Natural killer cell treated with Interleukin-12 subunit alpha and Interleukin-12 subunit beta and Interleukin-15 and Interleukin-18, amount 100 ng/mL, for 72 hours (primary cell): Measurements from ENCODE around the gene ARMC5. TPM values are rescaled to one million over a fixed set of nuclear protein-coding genes. Genes with fewer than 3 reads are reported as not detected.
"Not testable (repeated sequence)": the region's sequence is repeated elsewhere in the genome, so short reads cannot be mapped to it uniquely, and the experiment has no call there.

Experiments used
- ATAC-seq, 2 donors: fragments of 150-1000 bp; cut with Tn5 transposase in 1 of 2; sonication (Bioruptor Pico), chemical (Tn5 transposase) in 1 of 2; 2 replicates each; pipeline ENCODE4 v1.10.0; 2021
- DNase-seq: peaks from one replicate; pipeline ENCODE4 v3.0.0; 2022; ENCODE audit warnings: low spot score
- H3K27ac Mint-ChIP-seq, 2 donors: 1 replicate in 1 of 2; 2 replicates in 1 of 2; pipeline ENCODE4 v1.8.0; 2022; ENCODE audit warnings: mixed read lengths in 2 of 2, mild to moderate bottlenecking in 1 of 2, moderate library complexity in 1 of 2
- H3K27me3 Mint-ChIP-seq, 2 donors: 1 replicate in 1 of 2; 2 replicates in 1 of 2; pipeline ENCODE4 v1.8.0; 2022; ENCODE audit warnings: mixed read lengths in 2 of 2
- H3K36me3 Mint-ChIP-seq: one replicate; pipeline ENCODE4 v1.8.0; 2022; ENCODE audit warnings: mixed read lengths
- H3K4me1 Mint-ChIP-seq, 2 donors: 1 replicate in 1 of 2; 2 replicates in 1 of 2; pipeline ENCODE4 v1.8.0; 2022; ENCODE audit warnings: low read depth in 2 of 2, mixed read lengths in 2 of 2, mild to moderate bottlenecking in 1 of 2
- H3K4me3 Mint-ChIP-seq: one replicate; pipeline ENCODE4 v1.8.0; 2022; ENCODE audit warnings: mixed read lengths
- H3K9me3 Mint-ChIP-seq: 2 replicates; pipeline ENCODE4 v1.8.0; 2022; ENCODE audit warnings: mixed read lengths
- total RNA-seq, 2 donors: library from RNA; stranded (reverse); gene quantifications; one replicate each; pipeline ENCODE4 v1.2.3, GENCODE V29; 2022

The ARMC5 gene
- total RNA-seq, 2 donors from 2014 or later, result 31.6 to 36.0 TPM

DNA sequence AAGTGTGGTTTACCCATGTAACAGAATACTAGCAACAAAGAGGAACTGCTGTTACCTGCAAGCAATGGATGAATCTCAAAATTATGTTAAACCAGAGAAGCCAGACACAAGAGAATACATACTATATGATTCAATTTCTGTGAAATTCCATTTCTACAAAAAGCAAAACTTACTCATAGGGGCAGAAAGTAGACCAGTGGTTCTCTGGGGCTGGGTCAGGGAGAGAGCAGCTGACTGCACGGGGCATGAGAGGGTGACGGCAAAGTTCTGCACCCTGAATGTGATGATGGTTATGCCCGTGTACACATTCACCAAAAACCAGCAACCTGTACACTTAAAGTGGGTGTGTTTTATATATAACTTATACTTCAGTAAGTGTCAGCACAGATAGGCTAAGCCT is 19.8 kb upstream of the ARMC5 start:
- ATAC-seq, result no peak
- Mint-ChIP-seq H3K4me1 (peaks cover 25 to 36% of the 10 kb centered on the region in 2 donors), H3K9me3 (no peaks in the 10 kb centered on the region), H3K4me3 (peak overlapping the region; percentile 30), H3K27ac (peak overlapping the region in 1 of 2 donors; percentile 1), H3K27me3 (no peaks in the 10 kb centered on the region), H3K36me3 (no peaks in the 10 kb centered on the region)
- DNase-seq, result peak; percentile 22

DNA sequence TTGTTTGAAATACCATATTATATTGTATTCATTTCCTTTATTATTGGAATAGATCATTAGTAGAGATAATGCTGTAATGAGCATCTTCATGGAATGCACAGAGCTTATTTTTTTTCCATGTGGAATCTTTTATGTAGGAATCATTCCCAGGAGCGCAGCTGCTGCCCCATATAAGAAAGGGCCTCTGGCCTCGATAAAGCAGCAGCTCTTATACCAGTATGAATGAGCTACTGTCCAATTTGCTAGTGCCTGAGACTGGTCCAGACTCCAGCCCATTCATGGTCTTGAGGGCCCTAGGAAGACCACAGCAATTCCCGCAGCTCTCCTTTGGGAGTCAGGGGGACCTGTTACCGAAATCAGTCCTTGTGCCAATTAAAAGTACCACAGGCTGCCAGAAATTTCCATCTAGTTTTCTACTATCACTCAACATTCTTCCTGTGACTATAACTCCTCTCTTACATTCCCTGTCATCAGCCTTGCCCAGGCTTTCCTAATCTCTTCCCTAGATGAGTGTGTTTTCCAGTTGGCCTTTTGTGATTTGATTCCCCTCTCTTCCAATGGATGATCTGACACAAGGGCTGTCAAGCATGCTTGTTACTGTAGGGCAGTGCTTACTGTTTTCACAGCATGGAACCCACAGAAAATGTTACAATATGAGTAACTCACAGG is 18.7 kb upstream of the ARMC5 start:
- Mint-ChIP-seq H3K4me3 (no peak overlapping the region), H3K27ac (peak overlapping the region in 1 of 2 donors; percentile 15)

DNA sequence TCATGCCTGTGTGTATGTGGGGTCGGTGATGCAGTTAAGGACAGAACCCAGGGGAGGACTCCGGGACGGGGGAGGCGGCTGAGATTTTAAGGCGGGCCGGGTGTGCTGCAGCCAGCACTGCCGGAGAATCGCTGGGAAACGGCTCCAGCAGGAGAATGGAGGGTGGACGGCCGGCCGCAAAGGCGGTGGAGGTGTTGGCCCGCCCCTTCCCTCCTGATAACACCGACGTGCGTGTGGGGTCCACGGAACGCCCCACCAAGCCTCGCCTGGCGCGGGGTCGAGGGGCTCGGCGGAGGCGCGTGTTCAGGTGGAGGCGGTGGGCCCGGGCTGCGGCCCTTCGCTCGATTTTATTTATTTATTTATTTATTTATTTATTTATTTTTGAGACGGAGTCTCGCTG is 17.3 kb upstream of the ARMC5 start:
- DNase-seq (peak; percentile 53), ATAC-seq (no peak)
- Mint-ChIP-seq H3K36me3 (no peaks in the 10 kb centered on the region), H3K27me3 (no peaks in the 10 kb centered on the region), H3K4me3 (peak overlapping the region; percentile 88), H3K4me1 (peaks cover 29 to 36% of the 10 kb centered on the region in 2 donors), H3K27ac (peak overlapping the region; percentile 35 to 74), H3K9me3 (no peaks in the 10 kb centered on the region)

More for the DNA sequence above, 18.7 kb upstream of the ARMC5 start:
- ATAC-seq (no peak), DNase-seq (peak; percentile 13)
- H3K9me3 Mint-ChIP-seq, result no peaks in the 10 kb centered on the region
- H3K27me3 Mint-ChIP-seq, result no peaks in the 10 kb centered on the region
- H3K36me3 Mint-ChIP-seq, result no peaks in the 10 kb centered on the region
- H3K4me1 Mint-ChIP-seq, result peaks cover 25 to 36% of the 10 kb centered on the region in 2 donors

DNA sequence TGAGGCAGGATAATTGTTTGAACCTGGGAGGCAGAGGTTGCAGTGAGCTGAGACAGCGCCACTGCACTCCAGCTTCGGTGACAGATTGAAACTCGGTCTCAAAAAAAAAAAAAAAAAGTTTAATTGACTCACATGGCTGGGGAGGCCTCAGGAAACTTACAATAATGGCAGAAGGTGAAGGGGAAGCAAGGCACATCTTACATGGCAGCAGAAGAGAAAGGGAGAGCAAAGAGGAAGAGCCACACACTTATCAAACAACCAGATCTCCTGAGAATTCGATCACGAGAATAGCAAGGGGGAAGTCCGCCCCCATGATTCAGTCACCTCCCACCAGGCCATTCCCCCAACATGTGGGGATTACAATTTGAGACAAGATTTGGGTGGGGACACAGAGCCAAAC is 13.4 kb upstream of the ARMC5 start:
- H3K27me3 Mint-ChIP-seq, H3K9me3 Mint-ChIP-seq, H3K4me3 Mint-ChIP-seq, H3K27ac Mint-ChIP-seq, ATAC-seq, H3K36me3 Mint-ChIP-seq: not testable (repeated sequence)
- H3K4me1 Mint-ChIP-seq, result peaks cover 13 to 14% of the 10 kb centered on the region in 2 donors
- peak; percentile 38 for DNase-seq

DNA sequence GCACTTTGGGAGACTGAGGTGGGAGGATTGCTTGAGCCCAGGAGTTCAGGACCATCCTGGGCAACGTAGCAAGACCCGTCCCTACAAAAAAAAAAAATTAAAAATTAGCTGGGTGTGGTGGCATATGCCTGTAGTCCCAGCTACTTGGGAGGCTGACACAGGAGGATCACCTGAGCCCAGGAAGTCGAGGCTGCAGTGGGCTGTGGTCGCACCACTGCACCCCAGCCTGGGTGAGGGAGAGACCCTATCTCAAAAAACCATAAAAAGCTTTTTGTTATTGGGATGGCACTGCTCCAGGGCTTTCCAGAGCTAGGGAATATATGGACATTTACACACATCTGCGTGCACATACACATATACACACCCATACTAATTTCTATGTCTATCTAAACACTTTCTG is 8.1 kb upstream of the ARMC5 start:
- ATAC-seq, result no peak
- Mint-ChIP-seq H3K27ac (no peak overlapping the region), H3K4me1 (peaks cover 18 to 26% of the 10 kb centered on the region in 2 donors)

DNA sequence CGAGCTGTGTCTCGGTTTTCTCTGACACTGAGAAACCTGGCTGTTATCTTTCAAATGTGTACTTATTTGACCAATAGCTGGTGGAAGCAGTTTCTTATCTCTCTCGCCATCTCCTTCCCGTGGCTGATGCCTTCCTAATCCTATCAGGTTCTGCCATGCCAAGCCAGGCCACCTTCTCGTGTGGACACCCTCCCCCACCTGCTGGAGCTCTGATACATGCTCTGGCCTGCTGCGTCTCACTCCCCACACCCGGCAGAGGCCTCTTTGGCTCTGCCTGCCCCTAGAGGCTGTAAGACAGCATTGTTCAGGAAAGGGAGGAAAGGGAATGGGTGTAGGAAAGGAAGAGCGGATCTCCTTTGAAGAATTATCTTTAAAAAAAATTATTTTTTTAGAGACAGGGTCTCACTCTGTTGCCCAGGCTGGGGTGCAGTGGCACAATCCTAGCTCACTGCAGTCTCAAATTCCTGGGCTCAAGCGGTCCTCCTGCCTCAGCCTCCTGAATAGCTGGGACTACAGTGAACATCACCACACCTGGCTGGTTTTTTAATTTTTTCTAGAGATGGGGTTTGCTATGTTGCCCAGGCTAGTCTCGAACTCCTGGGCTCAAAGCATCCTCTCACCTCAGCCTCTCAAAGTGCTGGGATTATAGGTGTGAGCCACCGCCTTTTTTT is 7.5 kb upstream of the ARMC5 start:
- no peak for ATAC-seq
- Mint-ChIP-seq H3K27ac (no peak overlapping the region), H3K4me1 (peaks cover 18 to 28% of the 10 kb centered on the region in 2 donors), H3K36me3 (no peaks in the 10 kb centered on the region), H3K9me3 (no peaks in the 10 kb centered on the region), H3K27me3 (no peaks in the 10 kb centered on the region), H3K4me3 (no peak overlapping the region)
- peak; percentile 28 for DNase-seq

More for the DNA sequence above, 8.1 kb upstream of the ARMC5 start:
- peak; percentile 39 for DNase-seq
- H3K27me3 Mint-ChIP-seq, result no peaks in the 10 kb centered on the region
- no peaks in the 10 kb centered on the region for H3K36me3 Mint-ChIP-seq
- no peak overlapping the region for H3K4me3 Mint-ChIP-seq
- H3K9me3 Mint-ChIP-seq, result no peaks in the 10 kb centered on the region

DNA sequence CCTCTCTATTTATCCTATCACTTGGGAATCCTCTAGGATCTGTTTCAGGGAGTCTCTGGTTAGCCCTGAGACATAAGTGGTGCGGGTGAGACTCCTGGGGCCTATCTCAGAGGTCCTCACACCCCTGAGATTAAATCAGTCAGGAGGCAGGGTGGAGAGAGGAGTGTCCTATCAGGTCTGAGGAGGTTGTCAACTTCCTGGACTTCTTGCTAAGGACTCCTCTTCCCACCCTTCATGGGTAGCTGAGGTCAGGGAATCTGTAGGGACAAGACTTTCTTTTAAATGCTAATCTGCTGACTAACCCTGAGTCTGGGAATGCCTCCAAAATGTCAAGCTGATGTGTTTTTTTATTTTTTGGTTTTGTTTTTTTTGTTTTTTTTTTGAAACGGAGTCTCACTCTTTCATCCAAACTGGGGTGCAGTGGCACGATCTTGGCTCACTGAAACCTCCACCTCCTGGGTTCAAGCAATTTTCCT is 6.6 kb upstream of the ARMC5 start:
- Mint-ChIP-seq H3K9me3 (no peaks in the 10 kb centered on the region), H3K27ac (no peak overlapping the region), H3K4me1 (peaks cover 19 to 32% of the 10 kb centered on the region in 2 donors), H3K27me3 (no peaks in the 10 kb centered on the region), H3K36me3 (no peaks in the 10 kb centered on the region), H3K4me3 (no peak overlapping the region)
- ATAC-seq, result no peak
- peak; percentile 6 for DNase-seq

DNA sequence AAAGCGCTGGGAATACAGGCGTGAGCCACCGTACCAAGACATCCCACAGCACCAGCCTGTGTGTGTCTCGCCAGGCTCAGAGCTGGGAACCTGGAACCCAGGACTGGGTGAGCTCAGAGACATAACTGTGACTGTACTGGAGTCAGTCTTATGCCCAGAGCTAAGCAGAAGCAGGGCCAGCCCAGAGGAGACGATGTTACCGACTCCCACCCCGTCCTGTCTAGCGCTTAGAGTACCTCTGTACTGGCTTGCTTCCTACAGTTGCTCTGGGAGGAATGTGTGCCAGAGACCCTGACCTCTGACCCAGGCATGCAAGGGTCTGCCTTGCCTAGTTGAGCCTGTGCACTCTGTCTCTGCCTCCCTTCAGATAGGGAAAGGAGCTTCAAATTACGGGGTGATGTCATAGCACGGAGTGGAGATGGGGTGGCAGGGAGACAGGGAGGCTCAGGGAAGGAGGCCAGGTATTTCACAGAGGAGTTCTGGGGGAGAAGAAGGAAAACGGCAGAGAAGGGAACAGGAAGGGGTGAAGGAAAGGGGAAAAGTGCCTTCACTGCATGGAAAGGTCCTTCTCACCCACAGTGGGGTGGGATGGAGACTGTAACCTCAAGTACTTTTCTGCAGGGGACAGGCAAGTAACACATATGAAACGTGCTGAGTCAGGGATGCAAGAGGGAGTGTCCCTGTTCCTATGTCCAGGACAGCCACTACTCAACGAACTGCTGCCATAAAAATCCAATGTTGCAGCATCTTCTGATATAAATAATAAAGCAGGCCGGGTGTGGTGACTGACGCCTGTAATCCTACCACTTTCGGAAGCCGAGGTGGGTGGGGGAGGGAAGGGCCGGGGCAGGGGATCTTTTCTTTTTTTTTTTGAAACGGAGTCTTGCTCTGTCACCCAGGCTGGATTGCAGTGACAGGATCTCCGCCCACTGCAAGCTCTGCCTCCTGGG is 5.8 kb upstream of the ARMC5 start:
- no peak for ATAC-seq
- H3K4me3 Mint-ChIP-seq, result no peak overlapping the region
- H3K4me1 Mint-ChIP-seq, result peaks cover 25 to 38% of the 10 kb centered on the region in 2 donors
- H3K9me3 Mint-ChIP-seq, result no peaks in the 10 kb centered on the region
- no peaks in the 10 kb centered on the region for H3K36me3 Mint-ChIP-seq
- no peaks in the 10 kb centered on the region for H3K27me3 Mint-ChIP-seq
- H3K27ac Mint-ChIP-seq, result peak overlapping the region; percentile 17 to 32
- peak; percentile 26 for DNase-seq

DNA sequence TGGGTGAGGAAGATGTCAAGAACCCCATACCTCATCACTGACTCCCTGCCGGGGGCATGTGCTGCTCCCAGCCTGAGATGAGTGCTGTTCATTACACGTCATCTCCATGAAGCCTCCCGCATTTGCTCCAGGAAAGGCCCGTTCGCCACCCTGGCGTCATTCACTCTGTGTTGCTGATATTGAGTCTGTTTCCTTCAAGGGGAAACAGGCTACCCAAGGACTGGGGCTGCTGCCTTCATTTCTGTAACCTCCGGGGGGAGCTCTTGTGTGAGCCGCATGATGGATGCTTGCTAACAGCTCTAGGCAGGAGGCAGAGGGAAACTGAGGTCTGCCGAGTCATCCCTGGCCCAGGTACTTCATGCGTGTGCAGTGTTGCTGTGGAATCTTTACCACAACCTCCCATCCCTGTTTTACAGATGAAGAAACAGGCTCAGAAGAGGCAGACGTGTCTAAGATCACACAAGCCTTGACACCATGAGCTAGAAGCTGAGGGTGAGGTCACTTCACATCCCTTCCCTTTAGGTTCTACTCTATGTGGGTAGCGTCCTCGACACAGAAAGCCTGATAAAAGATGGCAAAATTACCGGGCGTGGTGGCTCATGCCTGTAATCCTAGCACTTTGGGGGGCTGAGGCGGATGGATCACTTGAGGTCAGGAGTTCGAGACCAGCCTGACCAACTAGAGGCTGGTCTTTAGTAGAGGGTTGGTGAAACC is 3.5 kb upstream of the ARMC5 start:
- H3K4me1 Mint-ChIP-seq, result peaks cover 32 to 44% of the 10 kb centered on the region in 2 donors
- H3K9me3 Mint-ChIP-seq, result no peaks in the 10 kb centered on the region
- DNase-seq (peak; percentile 31), ATAC-seq (no peak)
- H3K4me3 Mint-ChIP-seq, result peak overlapping the region; percentile 67
- H3K27me3 Mint-ChIP-seq, result no peaks in the 10 kb centered on the region
- H3K27ac Mint-ChIP-seq, result peak overlapping the region; percentile 39 to 70
- H3K36me3 Mint-ChIP-seq, result no peaks in the 10 kb centered on the region

DNA sequence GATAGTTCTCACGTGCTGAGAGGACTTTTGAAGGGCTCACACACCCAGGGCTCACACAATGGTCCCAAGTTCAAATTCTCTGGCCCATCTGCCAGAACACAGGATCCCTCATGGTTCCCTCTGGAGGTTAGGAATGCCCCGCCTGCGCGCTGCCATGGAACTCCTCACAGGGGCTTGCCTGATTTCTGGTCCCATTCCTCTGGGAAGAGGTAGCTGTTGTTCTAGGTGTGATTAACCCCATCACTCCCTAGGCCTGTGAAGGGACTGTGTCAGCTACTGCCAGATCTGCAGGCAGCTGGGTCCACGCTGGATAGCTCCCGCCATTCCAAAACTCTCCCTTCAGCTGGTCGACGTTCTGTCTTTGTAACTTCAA is 2.3 kb upstream of the ARMC5 start:
- Mint-ChIP-seq H3K4me3 (peak overlapping the region; percentile 86), H3K27me3 (no peaks in the 10 kb centered on the region), H3K27ac (no peak overlapping the region), H3K36me3 (no peaks in the 10 kb centered on the region), H3K4me1 (peaks cover 38 to 45% of the 10 kb centered on the region in 2 donors), H3K9me3 (no peaks in the 10 kb centered on the region)
- DNase-seq (peak; percentile 57), ATAC-seq (no peak)

DNA sequence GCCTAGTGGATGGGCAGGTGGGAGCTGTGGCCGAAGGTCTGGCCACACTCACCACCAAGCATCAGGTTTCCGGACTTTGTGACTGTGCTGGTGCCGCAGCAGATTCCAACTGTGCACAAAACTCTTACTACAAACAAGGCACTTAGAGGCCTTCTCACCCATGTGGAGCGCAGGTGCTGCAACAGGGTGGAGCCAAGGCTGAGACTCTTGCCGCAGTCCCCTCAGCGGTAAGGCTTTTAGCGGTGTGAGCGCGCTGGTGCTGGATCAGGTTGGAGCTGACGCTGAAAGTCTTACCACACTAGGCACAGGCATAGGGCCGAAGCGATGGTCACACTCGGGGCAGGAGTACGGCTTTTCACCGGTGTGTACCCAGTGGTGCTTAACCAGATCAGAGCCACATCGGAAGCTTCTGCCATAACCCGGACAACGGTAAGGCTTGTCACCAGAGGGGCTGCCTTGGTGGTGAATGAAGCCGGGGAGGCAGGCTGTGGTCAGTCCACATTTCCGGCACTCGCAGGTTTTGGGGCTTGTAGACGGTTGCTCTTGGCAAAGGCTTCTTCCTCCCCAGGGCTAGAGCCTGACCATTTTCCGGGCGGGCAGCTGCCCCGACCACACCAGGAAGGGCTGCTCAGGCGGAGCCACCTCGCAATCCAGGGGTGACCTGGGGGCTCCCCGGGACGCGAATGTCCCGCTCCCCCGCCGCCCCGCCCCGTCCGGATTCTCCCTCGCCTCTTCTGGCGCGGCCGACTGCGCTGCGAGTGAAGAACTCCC is 1.0 kb upstream of the ARMC5 start:
- ATAC-seq, result peak; percentile 2 to 41
- DNase-seq, result peak; percentile 86
- Mint-ChIP-seq H3K36me3 (no peaks in the 10 kb centered on the region), H3K27ac (peak overlapping the region; percentile 89 to 94), H3K4me1 (peaks cover 37 to 45% of the 10 kb centered on the region in 2 donors), H3K9me3 (no peaks in the 10 kb centered on the region), H3K27me3 (no peaks in the 10 kb centered on the region), H3K4me3 (peak overlapping the region; percentile 86)

DNA sequence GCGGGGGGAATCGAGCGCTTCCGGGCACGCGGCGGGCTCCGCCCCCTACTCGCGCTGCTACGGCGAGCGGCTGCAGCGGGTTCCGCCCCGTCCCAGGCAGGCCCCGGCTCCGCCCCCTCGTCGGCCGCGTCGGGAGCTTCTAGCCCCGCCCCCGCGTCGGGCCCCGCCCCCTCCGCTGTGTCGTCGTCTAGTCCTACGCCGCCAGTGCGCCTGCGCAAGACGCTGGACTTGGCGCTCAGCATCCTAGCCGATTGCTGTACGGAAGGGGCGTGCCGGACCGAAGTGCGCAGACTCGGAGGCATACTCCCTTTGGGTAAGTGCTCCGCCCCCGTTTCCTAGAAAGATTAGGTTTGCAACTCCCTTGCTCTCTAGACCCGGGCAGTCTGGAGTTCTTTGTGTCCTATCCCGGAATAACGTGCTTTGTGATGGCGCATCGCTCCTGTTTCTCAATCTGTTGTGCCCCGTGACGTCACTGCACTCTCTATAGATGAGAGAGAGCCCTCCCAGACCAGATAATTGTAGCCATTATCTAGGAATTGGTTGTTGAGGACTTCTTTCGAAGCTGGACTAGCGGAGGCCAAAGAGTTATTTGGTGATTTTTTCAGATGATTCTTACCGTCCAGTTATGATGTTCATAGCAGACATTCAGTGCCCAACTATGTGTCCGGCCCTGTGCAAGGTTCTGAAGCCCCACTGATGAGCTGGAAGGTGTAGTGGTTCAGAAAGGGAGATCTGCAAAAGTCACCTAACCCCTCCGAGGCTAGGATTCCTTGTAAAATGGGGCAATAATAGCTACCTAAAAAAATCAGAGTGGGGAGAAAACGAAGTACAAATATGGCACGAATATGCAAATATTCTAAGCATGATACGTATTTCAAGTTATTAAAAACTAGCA is 633 bp downstream of the ARMC5 start:
- Mint-ChIP-seq H3K27me3 (no peaks in the 10 kb centered on the region), H3K4me1 (peaks cover 31 to 37% of the 10 kb centered on the region in 2 donors), H3K27ac (peak overlapping the region; percentile 89 to 94), H3K36me3 (no peaks in the 10 kb centered on the region), H3K4me3 (peak overlapping the region; percentile 86), H3K9me3 (no peaks in the 10 kb centered on the region)
- ATAC-seq (peak; percentile 90 to 92), DNase-seq (peak; percentile 100)
